Measurements from ENCODE around the gene NPEPPS.
"Not testable (repeated sequence)": the region's sequence is repeated elsewhere in the genome, so short reads cannot be mapped to it uniquely, and the experiment has no call there.

GRCh38 chr17:47586378-47587055 lies 55.6 kb downstream of the NPEPPS start:
- not testable (repeated sequence) for TF ChIP-seq EP300 (IDR thresholded peaks at IDR 0.05; ENCODE audit: low read depth); POLR2A (IDR thresholded peaks at IDR 0.05); CTCF (IDR thresholded peaks at IDR 0.05); POLR2AphosphoS5 (IDR thresholded peaks at IDR 0.05)
